Smooth muscle cell of the brain vasculature (primary cell): ENCODE results near the gene FAM227B.
"Not testable (repeated sequence)": the region's sequence is repeated elsewhere in the genome, so short reads cannot be mapped to it uniquely, and the experiment has no call there.

Experiments used
- DNase-seq: peaks from one replicate; pipeline ENCODE4 v3.0.0-alpha.2; 2012; ENCODE audit warnings: low read depth, low spot score

Gene FAM227B

DNA sequence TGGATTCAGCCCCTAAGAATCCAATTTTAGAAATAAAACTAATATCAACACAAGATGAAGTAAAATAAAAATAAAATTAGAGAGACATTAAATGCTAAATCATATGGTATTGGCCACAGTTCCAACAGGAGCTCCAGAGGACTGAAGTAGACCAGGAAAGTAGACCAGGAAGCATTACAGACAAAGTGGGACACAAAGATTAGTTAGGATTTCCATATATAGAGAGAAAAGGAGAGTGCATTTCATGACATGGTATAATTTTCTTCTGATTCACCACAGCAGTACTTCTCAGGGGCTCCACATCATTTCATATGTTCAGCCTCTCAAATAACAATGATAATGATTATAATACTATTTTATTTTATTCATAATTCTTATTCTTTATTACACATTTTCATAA, 179.3 kb downstream of the FAM227B start:
- no peak for DNase-seq

DNA sequence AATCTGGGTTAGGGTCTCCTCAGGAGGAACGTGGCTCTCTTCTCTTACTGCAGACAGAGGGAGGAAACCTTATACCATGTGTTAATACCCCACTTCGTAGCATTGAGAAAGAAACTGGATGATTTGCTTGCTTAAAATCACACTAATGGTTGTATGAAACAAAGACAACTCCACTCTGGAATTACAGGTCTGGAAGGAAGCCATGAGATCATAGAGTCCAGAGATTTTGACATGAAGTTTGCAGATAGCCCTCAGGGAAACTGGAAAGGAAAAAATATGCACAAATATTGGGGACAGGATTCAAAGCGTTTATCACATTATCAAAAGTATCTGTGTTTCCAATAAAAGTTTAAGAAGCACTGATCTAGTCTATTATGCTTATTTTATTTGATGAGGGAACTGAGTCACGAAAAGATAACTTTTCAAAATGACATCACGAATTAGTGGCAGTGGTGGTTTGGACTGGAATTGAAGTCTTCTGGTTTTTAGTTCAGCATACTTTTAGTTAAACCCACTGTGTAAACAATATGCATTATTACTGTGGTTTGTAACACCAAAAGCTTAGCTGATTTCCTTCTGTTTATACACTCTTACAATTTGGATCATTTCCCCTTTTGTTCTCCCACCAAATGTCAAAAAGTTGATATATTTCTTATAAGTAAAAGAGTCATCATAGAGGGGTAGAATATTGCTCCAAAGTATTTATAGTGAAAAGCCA, 180.8 kb downstream of the FAM227B start:
- no peak for DNase-seq

DNA sequence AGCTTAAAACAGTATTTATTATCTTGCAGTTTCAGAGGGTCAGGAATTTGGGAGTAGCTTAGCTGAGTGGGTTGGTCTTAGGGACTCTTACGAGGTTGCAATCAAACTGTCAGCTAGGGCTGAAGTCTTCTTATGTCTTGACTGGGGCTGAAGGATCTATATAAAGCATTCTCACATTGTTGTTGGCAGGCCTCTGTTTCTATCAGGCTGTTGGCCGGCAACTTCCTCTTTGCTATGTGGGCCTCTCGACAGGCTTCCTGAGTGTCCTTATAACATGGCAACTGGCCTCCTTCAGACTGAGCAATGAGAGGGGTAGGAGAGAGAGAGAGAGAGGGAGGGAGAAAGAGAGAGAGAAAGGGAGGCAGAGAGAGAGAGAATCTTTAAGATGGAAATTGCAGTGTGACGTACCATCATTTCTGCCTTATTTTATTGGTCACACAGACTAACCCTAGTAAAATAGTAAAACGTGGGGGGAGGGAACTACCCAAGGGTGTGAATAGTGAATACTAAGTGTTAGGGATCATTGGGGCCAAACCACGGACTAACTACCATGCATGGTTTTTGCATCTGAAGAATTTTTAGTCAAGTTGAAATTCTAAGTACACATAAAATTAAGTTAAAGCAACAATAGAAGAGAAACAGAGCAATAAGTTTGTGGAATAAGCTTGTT, 181.5 kb downstream of the FAM227B start:
- DNase-seq = no peak

DNA sequence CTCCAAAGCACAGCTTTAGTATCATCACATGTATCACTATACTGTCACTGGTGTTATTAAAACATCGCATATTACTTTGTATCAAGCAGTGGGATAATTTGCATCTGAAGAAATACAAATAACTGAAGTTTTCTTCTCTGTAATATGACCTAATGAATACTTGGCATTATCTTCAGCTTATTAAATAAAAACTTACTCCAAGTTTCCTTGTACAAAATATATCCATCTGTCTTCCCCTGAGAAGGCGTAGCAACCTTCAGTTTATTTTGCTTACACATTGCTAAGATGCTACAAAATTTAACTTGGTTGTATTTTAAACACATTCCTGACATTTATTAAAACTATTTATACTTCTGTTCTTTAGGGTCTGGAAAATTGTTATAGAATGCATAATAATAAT, 183.9 kb downstream of the FAM227B start:
- no peak for DNase-seq

DNA sequence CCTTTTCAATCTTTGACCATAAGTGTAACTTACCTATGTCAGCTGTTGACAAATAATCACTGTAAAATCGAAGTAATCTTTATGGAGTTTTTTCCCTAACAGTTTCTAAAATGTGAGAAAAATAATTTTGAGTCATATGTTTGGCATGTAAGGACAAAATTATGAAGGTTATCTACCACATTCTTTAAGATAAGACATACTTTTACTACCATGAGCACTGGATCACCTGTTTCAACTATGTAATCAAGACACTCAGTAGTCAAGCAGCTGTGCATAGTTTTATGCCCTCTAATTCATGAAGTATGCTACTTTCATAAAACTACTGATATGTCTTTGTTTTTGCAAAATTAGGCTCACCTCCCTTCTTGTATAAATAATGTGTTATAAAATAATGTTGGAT, 185.4 kb downstream of the FAM227B start:
- no peak for DNase-seq

DNA sequence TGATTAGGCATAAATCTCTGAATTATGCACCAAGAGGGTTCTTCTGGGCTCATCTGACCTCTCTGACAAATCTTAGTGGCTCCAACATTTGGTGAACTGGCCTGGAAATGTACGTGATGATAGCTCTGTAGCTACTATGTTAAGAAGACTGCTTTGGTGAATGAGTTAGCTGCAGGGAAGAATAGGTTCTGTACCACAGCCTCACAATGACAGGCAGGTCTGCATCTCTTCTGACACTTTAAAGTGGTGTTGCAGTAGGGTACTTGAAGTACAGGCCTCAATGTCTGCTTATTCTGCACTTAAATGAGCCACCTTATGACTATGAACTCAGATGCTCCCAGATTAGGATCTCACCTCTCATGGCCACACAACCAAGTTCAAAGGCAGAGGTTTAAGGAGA, 190.6 kb downstream of the FAM227B start:
- DNase-seq = no peak

DNA sequence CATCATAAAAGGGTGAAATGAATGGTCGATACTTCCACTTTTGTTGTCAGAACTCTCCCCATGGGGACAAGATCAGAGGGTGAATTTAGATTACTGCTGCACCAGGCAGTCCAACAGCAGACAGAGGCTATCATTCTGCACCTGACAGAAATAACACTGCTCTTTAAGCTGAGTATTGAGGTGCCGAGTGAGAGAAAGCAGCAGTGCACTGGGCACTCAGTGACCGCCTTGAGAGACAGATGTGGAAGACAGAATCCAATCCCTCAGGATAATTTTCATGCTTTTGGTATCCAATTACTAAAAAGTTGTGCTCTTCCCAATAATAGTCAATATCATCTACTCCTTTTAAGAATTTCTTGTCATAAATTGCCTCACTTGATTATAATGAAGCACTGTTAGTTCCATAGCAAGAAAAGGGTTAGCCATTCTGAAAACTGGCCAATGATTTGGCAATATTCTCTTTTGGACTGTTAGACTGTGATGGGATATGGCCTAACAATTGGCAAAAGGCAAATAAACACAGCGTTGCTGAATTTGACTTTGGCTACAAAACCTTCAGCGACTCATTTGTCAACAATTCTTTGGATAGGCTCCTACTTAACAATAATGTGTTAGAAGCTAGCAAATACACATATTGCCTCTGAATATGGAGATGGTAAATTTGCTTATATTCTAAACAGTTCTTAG, 192.1 kb downstream of the FAM227B start:
- DNase-seq = no peak

DNA sequence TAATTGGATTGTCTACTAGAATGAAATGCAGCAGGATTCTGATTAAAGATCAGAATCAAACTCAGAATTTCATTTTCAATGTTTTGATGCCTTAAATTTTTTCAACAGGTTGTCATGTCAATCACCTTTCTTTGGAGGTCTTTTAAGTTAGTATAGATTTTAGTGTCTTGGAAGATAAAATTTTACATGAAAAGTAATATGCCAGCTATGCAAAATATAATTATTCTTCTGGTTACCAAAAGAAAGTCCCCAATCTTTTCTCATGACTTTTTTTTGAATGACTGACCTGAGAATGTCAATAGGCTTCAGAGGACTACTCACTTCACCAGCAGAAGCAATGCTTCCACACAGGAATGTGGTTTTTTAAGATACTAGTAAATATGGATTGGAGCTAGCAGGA, 193.2 kb downstream of the FAM227B start:
- no peak for DNase-seq

DNA sequence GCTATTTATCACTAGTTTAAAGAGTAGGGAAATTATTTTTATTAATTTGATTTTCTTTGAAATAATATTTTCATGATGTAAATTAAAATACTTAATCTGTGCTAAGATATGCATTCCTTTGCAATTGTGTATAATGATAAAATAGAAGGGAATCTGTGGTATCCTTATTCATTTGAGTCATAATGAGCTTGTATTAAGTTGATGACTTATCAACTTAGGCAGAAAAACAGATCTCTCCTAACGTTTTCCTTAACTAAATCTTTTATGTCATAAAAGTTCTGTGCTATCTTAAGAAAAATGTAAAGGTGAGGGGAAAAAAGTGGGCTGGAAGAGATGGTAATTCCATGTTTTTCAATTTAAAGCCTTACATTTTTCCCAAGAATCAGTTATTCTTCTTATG, 195.7 kb downstream of the FAM227B start:
- no peak for DNase-seq

DNA sequence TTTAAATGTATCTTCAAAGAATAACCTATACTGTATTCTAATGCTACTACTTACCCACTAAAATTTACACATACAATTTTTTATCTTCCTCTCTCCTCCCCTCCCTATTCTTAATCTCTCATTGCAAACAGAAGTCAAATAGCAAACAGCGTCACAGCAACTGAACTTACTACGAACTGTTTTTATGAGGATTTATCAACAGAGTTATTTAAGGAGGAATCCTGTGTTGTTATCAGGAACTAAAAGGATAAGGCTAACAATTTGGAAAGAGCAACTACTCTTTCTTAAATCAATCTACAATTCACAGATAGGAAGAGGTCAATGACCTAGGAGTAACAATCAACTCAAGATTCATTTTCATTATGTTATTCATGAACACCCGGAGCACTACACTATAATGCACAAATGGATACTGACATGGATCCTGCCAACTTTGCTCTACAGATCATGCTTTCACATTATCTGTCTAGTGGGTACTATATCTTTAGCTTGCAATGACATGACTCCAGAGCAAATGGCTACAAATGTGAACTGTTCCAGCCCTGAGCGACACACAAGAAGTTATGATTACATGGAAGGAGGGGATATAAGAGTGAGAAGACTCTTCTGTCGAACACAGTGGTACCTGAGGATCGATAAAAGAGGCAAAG, 196.6 kb downstream of the FAM227B start:
- DNase-seq = no peak

DNA sequence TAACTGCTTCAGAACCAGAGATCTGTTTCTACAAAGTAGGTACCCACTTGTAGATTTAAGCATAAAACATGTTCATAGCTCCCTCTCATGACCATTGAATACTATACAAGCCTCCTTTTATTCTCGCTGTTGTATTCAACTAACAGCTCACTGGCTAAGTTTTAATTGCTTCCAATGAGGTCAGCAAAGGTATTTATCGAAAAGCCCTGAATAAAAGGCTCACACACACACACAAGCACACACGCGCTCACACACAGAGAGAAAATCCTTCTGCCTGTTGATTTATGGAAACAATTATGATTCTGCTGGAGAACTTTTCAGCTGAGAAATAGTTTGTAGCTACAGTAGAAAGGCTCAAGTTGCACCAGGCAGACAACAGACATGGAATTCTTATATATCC, 197.6 kb downstream of the FAM227B start, which contains the start of gene FGF7:
TSS of gene FGF7 (plus strand) at position 222 of the 400 bp plus-strand sequence. CDS start 1,056 bp downstream, outside the sequence.
- no peak for DNase-seq

DNA sequence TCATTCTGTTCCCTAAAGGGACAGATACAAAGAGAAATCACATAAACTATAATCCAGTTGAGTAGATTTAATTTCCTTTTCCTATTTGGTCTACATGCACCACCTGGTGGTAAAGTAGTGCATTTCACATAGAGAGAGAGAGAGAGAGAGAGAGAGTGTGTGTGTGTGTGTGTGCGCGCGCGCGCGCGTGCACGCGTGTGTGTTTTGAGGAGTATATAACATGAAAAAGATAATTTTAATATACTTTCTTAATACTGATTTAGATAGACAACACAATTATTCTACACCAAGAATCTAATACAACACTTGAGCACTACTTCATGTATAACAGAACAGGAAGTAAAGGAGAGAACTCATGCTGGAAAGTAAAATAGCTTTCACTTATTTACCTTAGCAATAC, 198.6 kb downstream of the FAM227B start:
- DNase-seq = peak; percentile 29

DNA sequence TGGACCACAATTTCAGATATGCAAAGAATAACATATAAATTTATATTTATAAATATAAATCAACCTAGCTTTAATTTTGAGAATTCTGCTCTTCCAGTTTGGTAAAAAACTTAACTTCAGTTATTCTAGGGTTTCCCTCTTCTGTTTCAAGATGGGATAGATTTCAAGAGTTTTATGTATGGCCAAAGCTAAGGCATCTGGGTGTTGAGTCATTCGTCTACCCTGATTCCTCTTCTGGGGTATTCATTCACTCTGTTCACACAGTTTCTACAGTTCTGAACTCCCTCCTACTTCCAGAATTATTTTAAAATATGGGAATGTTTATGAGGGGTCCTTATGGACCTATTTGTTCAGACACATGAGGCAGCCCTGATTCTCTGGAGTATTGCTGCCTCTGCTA, 201.8 kb downstream of the FAM227B start:
- no peak for DNase-seq

DNA sequence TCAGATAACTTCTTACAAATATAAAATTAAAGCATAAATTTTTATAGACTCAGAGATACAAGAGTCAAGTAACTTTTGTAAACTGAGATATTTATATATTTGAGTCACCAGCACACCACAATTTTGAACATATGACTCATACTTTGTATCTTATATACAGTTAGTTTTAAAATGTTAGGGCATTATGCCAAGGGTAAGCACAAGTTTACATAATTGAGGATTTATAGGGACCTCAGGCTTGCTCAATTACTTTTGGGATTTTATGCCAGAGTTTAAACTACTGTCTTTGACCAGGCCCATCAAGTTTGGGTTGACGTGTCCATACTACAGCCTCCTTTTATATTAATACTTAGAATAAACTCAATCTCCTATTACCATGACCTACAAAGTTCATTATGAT, 205.0 kb downstream of the FAM227B start:
- no peak for DNase-seq

DNA sequence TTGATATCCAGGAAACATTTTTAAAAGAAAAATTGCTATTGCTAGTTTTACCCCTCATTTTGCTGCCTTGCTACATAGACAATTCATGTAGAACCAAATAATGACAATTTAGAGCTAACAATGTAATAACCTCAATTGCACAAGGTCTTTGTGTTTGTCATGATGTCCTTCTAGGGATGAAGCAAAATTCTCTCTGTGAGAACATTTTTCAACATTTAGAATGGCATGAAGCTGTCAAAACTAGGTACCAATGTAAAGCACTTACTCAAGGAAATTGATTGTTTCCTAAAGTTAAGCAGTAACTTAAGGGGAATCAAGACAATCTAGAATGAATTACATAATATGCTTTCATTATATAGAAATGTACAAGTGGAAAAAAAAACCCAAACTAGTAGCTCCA, 205.5 kb downstream of the FAM227B start:
- no peak for DNase-seq

DNA sequence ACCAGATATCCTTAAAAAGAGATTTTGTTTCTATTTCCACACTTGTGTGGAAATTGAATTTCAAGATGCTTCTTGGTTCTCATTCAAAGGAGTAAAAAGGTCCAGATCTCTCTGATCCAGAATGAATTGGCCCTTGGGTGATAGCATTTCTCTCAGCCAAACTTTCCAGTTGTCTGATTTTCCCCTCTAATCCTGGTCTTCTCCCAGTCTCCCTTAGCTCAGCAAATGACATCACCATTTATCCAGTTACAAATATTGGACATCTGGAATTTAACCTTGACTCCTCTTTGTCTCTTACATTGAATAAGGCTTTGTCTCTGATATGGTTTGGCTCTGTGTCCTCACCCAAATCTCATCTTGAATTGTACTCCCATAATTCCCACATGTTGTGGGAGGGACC, 207.8 kb downstream of the FAM227B start:
- DNase-seq = no peak

DNA sequence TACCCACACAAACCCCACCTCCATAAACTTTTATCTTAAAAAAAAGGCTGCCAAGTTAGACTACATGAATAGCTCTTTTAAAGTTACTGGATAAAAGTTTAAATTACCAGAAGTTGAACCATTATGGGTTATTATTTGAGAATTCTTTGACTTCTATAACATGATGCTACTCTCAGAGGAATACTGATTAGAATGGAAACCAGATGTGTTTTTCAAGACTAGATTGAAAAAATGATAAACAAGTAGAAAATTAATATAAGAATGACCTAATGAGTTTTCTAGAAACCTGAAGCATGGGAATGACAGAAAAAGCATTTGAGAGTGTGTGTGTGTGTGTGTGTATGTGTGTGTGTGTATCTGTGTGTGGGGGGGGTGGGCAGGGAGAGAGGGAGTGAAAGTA, 210.0 kb downstream of the FAM227B start:
- DNase-seq = no peak

DNA sequence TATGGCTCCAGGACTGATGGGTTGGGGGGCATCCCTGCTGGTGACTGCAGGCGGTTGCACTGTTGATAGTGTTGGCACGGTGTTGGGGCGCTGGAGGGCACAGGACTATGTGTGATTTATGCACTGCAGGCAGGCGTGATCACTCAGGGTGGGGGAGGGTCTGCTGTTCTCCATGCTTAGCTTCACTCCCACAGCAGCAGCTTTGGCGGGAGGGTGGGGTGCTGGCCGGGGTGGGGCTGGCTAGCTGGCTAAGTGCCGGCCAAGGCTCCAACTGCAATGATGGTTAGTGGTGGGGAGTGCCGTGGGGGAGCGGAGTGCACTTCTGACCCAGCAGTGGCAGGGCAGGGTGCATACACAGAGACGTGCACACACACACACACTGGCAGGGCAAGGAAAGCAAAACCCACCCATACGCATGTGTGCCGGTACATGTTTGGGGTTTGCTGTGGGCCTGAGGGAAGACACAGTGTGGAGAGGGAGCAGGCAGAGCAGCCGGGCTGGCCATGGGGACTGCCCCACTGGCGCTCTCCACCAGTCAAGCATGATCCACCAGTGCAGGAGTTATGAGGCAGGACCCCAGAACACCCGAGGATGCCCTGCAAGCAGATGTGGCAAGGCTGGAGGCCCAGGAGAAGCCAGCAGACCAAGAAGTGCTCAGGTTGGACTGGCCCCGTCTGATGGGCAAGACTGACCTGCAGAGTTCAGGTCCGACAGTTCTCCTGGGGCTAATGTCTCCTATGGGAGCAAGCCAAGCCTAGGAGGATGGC, 214.1 kb downstream of the FAM227B start:
- no peak for DNase-seq

DNA sequence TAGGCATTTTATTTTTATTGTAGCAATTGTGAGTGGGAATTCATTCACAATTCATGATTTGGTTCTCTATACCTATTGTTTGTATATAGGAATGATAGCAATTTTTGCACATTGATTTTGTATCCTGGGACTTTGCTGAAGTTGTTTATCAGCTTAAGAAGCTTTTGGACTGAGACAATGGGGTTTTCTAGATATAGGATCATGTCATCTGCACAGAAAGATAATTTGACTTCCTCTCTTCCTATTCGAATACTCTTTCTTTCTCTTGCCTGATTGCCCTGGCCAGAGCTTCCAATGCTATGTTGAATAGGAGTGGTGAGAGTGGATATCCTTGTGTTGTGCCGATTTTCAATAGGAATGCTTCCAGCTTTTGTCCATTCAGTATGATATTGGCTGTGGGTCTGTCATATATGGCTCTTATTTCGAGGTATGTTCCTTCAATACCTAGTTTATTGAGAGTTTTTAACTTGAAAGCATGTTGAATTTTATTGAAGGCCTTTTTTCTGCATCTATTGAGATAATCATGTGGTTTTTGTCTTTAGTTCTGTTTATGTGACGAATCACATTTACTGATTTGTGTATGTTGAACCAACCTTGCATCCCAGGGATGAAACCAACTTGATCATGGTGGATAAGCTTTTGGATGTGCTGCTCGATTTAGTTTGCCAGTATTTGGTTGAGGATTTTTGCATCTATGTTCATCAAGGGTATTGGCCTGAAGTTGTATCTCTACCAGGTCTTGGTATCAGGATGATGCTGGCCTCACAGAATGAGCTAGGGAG, 217.9 kb downstream of the FAM227B start:
- not testable (repeated sequence) for DNase-seq

DNA sequence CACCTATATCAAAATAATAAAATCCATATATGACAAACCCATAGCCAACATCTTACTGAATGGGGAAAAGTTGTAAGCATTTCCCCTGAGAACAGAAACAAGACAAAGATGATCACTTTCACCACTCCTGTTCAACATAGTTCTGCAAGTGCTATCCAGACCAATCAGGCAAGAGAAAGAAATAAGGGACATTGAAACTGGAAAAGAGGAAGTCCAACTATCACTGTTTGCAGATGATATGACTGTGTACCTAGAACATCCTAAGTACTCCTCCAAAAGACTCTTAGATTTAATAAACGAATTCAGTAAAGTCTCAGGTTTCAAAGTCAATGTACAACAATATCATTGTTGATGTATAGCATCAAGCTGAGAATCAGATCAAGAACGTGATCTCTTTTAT, 233.1 kb downstream of the FAM227B start:
- DNase-seq = no peak

DNA sequence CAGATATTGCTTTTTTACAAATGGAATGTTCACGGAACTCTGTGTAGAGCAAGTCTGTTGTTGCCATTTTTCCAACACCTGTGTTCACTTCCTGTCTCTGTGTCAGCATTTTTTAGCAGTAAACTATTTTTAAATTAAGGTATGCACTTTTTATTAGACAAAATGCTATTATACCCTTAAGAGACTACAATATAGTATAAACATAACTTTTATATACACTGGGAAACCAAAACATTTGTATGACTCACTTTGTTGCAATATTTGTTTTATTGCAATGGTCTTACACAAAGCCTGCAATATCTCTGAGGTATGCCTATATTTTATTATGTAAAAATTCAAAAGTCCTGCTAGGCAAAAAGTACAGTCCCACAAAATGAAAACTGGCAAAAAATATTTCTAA, 237.4 kb downstream of the FAM227B start:
- no peak for DNase-seq
